GM23248 (cell line): Measurements from ENCODE around the gene CREB3L2.

Experiments
- EZH2 ChIP-seq: fragments of 200-600 bp; sonication (generic); IDR thresholded peaks from 2 replicates; pipeline ENCODE4 v1.6.1; 2018; ENCODE audit warnings: antibody characterized with exemption, mild to moderate bottlenecking; ENCODE audit not compliant: insufficient read depth, poor library complexity, severe bottlenecking
- EZH2phosphoT487 ChIP-seq: fragments of 200-600 bp; sonication (generic); IDR thresholded peaks from 2 replicates; pipeline ENCODE4 v1.6.1; 2018; ENCODE audit warnings: antibody characterized with exemption, moderate library complexity, mild to moderate bottlenecking, low read depth; ENCODE audit not compliant: insufficient read depth

DNA sequence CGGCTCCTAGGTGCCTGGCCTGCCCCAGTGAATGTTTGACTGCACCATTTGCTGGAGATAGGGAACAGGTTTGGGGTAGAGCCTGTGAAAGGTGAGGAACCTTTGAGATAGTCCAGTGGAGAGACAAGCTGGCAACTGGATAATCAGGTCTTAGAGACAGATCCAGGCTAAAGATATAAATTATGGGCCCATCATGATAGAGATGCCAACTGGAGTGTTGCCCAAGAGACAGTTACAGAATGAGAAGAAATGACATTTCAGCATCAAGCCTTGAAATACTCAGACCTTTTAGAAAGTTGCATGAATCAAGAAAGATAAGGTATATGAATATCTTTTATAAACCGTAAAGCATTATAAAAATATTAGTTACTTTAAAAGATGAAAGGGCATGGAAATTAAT, 27.1 kb downstream of the CREB3L2 start:
- TF ChIP-seq EZH2 = no peak
- TF ChIP-seq EZH2phosphoT487 = no peak
